ENCODE results near the gene LRRIQ4.
A peak's percentile ranks its signal among the peaks of the same experiment; 100 is the strongest.

The LRRIQ4 gene

GRCh38 chr3:169850618-169851017 is 37.9 kb downstream of the LRRIQ4 start:
- DNase-seq (ENCODE audit: low read depth in 4 of 4, low spot score in 1 of 4): no peak

- no peak for DNase-seq (ENCODE audit: low read depth in 4 of 4, low spot score in 1 of 4)
Measured at GRCh38 chr3:169855514-169855913, 42.8 kb downstream of the LRRIQ4 start.

DNA sequence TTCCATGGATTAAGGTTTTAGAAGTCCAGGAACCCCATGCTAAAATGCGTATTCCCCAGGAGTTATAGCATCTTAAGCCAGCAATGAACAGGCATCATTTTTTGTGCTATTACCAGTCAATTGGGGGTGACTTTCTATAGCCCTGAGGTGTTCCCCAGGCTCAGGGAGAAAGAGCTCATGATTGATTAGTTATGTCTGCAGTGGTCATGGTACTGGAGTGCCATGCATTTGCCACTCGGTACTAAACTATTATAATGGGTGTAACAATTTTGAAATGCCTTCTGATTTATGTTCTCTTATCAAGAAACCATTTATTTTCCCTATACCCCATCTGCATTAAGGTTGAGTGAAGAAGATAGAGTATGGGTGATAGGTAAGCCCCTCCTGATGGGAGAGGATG is 45.1 kb downstream of the LRRIQ4 start:
- no peak for DNase-seq (ENCODE audit: low read depth in 4 of 4, low spot score in 1 of 4)

GRCh38 chr3:169861871-169862270 is 49.2 kb downstream of the LRRIQ4 start:
- no peak for DNase-seq (ENCODE audit: low read depth in 4 of 4, low spot score in 1 of 4)

DNA sequence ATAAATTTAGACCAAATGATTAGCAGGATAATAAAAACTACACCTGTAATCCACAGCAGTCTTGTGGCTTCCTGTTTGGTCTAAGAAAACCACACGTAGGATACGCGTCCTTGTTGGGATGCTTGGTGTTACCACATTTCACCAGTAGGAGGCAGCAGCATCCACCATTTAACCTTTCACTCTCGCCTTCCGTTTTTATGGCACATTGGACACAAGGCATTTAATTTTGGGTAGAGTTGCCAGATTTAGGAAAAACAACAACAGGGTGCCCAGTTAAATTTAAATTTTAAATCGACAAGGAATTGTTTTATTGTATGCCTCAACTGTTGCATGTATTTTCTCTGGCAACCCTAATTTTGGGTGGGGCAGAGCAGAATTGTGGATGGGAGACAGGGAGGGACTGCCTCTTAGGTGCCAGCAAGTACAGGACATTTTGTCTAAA is 50.8 kb downstream of the LRRIQ4 start:
- peak; percentile 13 to 50 (median 44) for DNase-seq (ENCODE audit: low read depth in 4 of 4, low spot score in 1 of 4)

- DNase-seq (ENCODE audit: low read depth in 4 of 4, low spot score in 1 of 4): no peak
Measured at GRCh38 chr3:169864270-169864669, 51.6 kb downstream of the LRRIQ4 start.

GRCh38 chr3:169865176-169865767 is 52.6 kb downstream of the LRRIQ4 start:
- peak in 1 of 4 experiments; percentile 6 for DNase-seq (ENCODE audit: low read depth in 4 of 4, low spot score in 1 of 4)

DNA sequence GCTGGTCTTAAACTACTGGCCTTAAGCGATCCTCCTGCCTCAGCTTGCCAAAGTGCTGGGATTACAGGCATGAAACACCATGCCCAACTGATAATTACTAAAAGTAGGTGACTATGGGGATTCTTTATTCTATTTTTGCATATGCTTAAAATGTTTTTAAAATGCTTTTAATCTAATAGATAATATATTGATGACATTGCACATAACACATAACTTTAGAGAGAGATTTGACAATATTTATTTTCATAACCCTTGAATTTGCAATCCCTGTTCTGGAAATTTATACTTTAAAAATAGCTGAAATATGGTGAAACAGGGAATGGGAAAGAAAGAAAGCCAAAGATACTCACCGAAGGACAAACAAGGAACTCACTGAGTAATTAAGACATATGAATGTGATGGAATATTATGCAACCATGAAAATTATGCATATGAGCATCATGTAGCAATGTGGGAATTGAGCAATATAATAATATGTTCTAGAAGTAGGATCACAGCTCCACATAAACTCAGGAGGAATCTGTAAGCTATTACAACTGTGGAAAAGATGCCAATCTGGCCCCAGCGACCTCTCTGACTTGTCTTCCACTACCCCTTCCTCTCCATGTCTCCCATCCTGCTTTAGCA is 55.0 kb downstream of the LRRIQ4 start:
- DNase-seq (ENCODE audit: low read depth in 4 of 4, low spot score in 1 of 4): no peak

- no peak for DNase-seq (ENCODE audit: low read depth in 4 of 4, low spot score in 1 of 4)
Measured at GRCh38 chr3:169868369-169868768, 55.7 kb downstream of the LRRIQ4 start.

DNA sequence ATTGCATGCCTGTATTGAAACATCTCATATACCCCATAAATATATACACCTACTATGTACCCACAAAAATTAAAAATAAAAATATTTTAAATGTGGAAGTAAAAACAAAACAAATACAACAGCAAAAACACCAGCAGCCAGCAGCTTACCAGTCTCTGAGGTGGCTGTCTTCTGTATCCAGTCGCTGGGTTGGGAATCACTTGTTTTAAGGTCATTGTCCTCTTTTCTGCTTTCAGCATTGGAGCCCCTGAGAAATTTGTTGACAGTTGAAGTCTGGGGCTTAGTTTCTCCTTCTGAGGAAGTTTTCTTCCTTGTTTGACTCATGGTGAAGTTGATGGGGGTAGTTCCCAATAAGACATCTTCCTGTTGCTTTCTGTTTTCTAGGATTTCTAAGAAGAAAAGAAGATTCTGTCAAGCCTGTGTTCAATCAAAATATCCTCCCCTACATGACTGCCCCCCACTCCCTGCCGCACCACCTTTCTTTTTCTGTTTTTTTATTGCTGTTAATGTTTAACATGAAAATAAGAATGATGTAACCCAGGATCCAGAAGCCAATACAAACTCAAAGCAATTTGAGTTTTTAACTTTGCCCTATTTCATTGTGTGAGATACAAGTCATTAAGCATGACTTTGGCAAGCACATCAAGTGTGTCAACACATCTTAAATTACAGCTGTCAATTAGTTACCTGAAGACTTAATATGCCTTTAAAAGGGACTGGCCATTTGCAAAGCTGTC is 57.0 kb downstream of the LRRIQ4 start, which contains the start of gene LRRC31:
LRRC31 (minus strand) TSS at position 452 of the 737 bp plus-strand sequence; CDS start at position 324, 128 bp downstream.
- DNase-seq (ENCODE audit: low read depth in 4 of 4, low spot score in 1 of 4): no peak

GRCh38 chr3:169871129-169871886 is 58.6 kb downstream of the LRRIQ4 start:
- no peak for DNase-seq (ENCODE audit: low read depth in 4 of 4, low spot score in 1 of 4)

DNA sequence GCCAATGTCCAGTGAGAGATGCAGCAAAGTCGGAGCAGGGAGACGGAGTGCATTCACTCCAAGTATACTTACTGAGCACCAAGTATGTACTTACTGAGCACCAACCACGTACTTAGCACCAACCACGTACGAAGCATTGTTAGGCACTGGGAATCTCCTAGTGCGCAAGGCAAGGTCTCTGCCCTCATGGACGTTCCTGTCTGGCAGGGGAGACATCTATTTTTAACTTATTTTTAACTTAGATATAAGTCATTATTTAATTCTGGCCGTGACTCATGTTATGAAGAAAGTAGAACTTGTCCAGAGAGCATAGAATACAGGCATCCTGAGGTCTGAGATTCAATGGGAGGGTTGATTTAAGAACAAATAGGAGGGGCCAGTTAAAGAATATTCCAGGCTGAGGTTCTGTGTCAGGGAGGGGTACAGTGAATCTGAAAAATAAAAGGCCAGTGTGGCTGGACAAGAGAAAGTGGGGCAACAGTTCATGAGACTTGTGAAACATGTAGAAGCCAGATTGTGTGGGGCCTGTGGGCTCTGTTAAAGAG is 66.4 kb downstream of the LRRIQ4 start:
- no peak for DNase-seq (ENCODE audit: low read depth in 4 of 4, low spot score in 1 of 4)

DNA sequence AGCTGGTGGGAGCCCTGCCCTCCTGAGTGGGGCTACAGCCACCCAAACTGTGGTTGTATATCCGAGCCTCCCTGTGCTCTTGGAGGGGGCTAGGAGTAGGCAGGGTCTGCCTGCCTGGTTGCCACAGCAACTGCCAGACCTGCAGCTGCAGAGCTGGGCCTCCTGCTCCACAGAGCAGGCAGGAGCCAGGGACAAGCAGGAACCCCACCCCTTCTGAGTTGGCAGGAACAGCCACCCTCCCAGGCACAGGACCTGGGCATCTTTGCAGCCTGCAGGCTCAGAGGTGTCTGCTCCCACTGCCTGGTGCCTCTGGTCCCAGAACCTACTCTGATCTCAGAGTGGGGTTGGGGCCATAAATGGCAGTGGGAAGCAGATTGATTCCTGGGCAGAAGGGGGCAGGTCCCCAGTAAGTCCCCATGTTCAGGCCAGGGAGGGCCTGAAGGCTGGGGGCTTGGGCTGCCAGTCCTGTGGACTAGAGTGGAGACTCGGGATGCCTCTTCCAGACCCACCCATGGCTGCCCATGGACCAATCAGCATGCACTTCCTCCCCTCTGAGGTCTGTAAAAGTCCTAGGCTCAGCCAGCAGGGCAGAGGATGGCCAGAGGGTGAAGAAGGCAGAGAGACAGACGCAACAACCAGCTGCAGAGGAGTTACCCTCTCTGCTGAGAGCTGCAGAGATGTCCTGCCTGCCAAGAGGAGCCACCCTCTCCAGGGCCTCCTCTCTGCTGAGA is 67.3 kb downstream of the LRRIQ4 start:
- DNase-seq (ENCODE audit: low read depth in 4 of 4, low spot score in 1 of 4): no peak

DNA sequence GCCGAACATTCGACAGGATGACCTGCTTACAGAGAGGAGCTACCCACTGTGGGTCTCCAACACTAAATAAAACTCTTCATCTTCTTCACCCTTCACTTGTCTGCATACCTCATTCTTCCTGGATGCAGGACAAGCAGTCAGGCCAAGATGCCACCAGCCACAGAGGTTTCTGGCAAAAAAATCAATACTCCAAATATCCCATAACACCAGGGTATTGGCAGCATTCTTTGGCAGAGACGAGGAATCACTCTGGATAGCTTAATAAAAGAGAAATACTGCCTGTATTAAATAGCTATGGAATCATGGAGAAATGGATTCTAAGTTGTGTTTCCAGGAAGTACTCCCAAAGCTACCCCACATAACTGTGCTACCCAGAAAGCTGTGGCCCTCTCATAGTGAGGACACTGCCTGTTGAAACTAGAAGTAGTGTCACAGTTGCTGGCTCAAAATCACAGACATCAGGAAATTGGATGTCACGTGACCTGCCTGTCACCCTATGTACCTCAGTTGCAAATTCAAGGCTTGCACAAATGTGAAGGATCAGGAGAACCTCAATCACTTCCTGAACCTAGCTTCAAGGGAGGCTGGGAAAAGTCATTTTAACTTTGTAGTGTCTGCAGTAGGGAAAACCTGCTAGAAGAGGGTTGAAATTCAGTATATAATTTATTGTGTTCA is 68.0 kb downstream of the LRRIQ4 start:
- DNase-seq (ENCODE audit: low read depth in 4 of 4, low spot score in 1 of 4): no peak

DNA sequence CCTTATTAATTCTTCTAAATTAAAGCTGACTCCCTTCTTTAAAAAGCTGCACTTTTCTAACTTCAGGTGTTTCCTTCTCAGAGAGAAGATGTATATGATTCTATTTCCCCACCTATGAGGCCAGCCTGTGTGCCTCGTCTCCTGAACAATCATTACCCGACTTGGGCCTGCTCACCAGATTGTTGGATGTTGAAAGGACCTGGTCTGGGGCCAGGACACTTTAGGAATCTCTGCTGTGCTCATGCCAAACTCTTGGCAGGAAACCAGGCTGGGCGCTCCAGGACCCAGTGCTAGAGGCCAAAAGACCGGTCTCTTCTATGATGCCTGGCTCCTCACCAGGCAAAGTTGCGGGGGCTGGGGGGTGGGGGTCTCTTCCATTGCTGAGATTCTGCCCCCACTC is 74.0 kb downstream of the LRRIQ4 start:
- DNase-seq (ENCODE audit: low read depth in 4 of 4, low spot score in 1 of 4): no peak

Data from stimulated activated CD4-positive, alpha-beta T cell treated with anti-CD3 and anti-CD28 coated beads, Interleukin-1b, Interleukin-23, amount 100 ng/mL, for 24 hours (primary cell).